ENCODE data around the gene HES7.
A peak's percentile ranks its signal among the peaks of the same experiment; 100 is the strongest.

Gene HES7

GRCh38 chr17:8075574-8076342, 48.1 kb downstream of the HES7 start:
- no peak for DNase-seq (ENCODE audit: extremely low read depth in 1 of 2, low read depth in 1 of 2)

GRCh38 chr17:8075081-8075480, 48.8 kb downstream of the HES7 start:
- no peak for DNase-seq (ENCODE audit: extremely low read depth in 1 of 2, low read depth in 1 of 2)

GRCh38 chr17:8074554-8074953, 49.4 kb downstream of the HES7 start:
- no peak for DNase-seq (ENCODE audit: extremely low read depth in 1 of 2, low read depth in 1 of 2)

GRCh38 chr17:8073627-8074484, 50.0 kb downstream of the HES7 start:
- peak; percentile 67 to 81 for DNase-seq (ENCODE audit: extremely low read depth in 1 of 2, low read depth in 1 of 2)

GRCh38 chr17:8072729-8073461, 51.0 kb downstream of the HES7 start:
- peak in 1 of 2 donors; percentile 15 for DNase-seq (ENCODE audit: extremely low read depth in 1 of 2, low read depth in 1 of 2)

- DNase-seq (ENCODE audit: extremely low read depth in 1 of 2, low read depth in 1 of 2): no peak
Observed at GRCh38 chr17:8072341-8072728, 51.6 kb downstream of the HES7 start.

GRCh38 chr17:8071496-8071895, 52.4 kb downstream of the HES7 start:
- DNase-seq (ENCODE audit: extremely low read depth in 1 of 2, low read depth in 1 of 2): no peak
